ENCODE data around the gene LRRC1. TPM values are rescaled to one million over a fixed set of nuclear protein-coding genes. Genes with fewer than 3 reads are reported as not detected.
A peak's percentile ranks its signal among the peaks of the same experiment; 100 is the strongest.

The LRRC1 gene
- total and polyA plus RNA-seq, 2 experiments from 2014 or later: 11.3 to 16.6 TPM

- no peaks in the 10 kb centered on the region for H3K36me3 ChIP-seq (ENCODE audit: insufficient read depth)
- no peaks in the 10 kb centered on the region for H3K27me3 Mint-ChIP-seq (ENCODE audit: insufficient read depth, low read depth, poor library complexity)
- DNase-seq (ENCODE audit: low spot score) (no peak), ATAC-seq (no peak)
- H2AFZ ChIP-seq: 0 out of 2 replicates have a peak overlapping the region, but pooled peaks have one; percentile 58
- H3K4me1 ChIP-seq (ENCODE audit: insufficient read depth): no peaks in the 10 kb centered on the region
- H3K4me2 ChIP-seq: no peak overlapping the region
- no peaks in the 10 kb centered on the region for H3K27me3 ChIP-seq (ENCODE audit: insufficient read depth)
- no peak for TF ChIP-seq POLR2AphosphoS5 (IDR thresholded peaks at IDR 0.05; ENCODE audit: low read depth)
- no peaks in the 10 kb centered on the region for H3K79me2 ChIP-seq (replicated peaks; ENCODE audit: insufficient read depth)
- H3K9me3 Mint-ChIP-seq: no peaks in the 10 kb centered on the region
- H3K4me3 ChIP-seq: no peak overlapping the region
- H3F3A ChIP-seq (replicated peaks; ENCODE audit: low read depth): no peaks in the 10 kb centered on the region
- no peaks in the 10 kb centered on the region for H4K20me1 ChIP-seq (replicated peaks; ENCODE audit: insufficient read depth)
- no peak overlapping the region for H3K27ac Mint-ChIP-seq
- peaks cover 7% of the 10 kb centered on the region for H3K4me1 Mint-ChIP-seq
- H3K36me3 Mint-ChIP-seq (ENCODE audit: low read depth): no peaks in the 10 kb centered on the region
- H3K4me3 Mint-ChIP-seq: no peak overlapping the region
- H3K9me2 ChIP-seq (ENCODE audit: insufficient read depth): no peaks in the 10 kb centered on the region
- H3K27ac ChIP-seq (ENCODE audit: low read depth): no peak overlapping the region
Observed at GRCh38 chr6:53752856-53753255, 41.9 kb upstream of the LRRC1 start.

GRCh38 chr6:53754330-53754729, 40.5 kb upstream of the LRRC1 start:
- Histone ChIP-seq H3K4me3 (no peak overlapping the region), H4K20me1 (replicated peaks; ENCODE audit: insufficient read depth) (no peaks in the 10 kb centered on the region), H3K27ac (ENCODE audit: low read depth) (no peak overlapping the region), H3K4me2 (no peak overlapping the region), H3F3A (replicated peaks; ENCODE audit: low read depth) (no peaks in the 10 kb centered on the region), H3K36me3 (ENCODE audit: insufficient read depth) (no peaks in the 10 kb centered on the region), H2AFZ (no peak overlapping the region), H3K9me2 (ENCODE audit: insufficient read depth) (no peaks in the 10 kb centered on the region), H3K79me2 (replicated peaks; ENCODE audit: insufficient read depth) (no peaks in the 10 kb centered on the region), H3K27me3 (ENCODE audit: insufficient read depth) (no peaks in the 10 kb centered on the region), H3K4me1 (ENCODE audit: insufficient read depth) (no peaks in the 10 kb centered on the region)
- Mint-ChIP-seq H3K4me3 (no peak overlapping the region), H3K36me3 (ENCODE audit: low read depth) (no peaks in the 10 kb centered on the region), H3K27me3 (ENCODE audit: insufficient read depth, low read depth, poor library complexity) (no peaks in the 10 kb centered on the region), H3K9me3 (no peaks in the 10 kb centered on the region), H3K4me1 (peaks cover 7% of the 10 kb centered on the region), H3K27ac (no peak overlapping the region)
- DNase-seq (ENCODE audit: low spot score) (no peak), ATAC-seq (no peak)
- TF ChIP-seq ZNF331 (CRISPR knock-in tag; IDR thresholded peaks at IDR 0.05; ENCODE audit: low read depth): no peak
- no peak for TF ChIP-seq EZH2phosphoT487 (IDR thresholded peaks at IDR 0.05; ENCODE audit: unreplicated experiment)
- no peak for TF ChIP-seq CREB1 (CRISPR knock-in tag; IDR thresholded peaks at IDR 0.05; ENCODE audit: low read depth)
- TF ChIP-seq CTCF (conservative IDR thresholded peaks at IDR 0.05; ENCODE audit: low read depth in 2 of 2): no peak
- TF ChIP-seq STAT1 (IDR thresholded peaks at IDR 0.05; ENCODE audit: unreplicated experiment): no peak
- TF ChIP-seq ZNF114 (CRISPR knock-in tag; IDR thresholded peaks at IDR 0.05): no peak
- no peak for TF ChIP-seq EZH2 (IDR thresholded peaks at IDR 0.05; ENCODE audit: low read depth, unreplicated experiment)
- TF ChIP-seq JUNB (IDR thresholded peaks at IDR 0.05; ENCODE audit: unreplicated experiment): no peak
- TF ChIP-seq ZNF462 (CRISPR knock-in tag; IDR thresholded peaks at IDR 0.05): no peak
- TF ChIP-seq ETS1 (IDR thresholded peaks at IDR 0.05): no peak
